Measurements from ENCODE around the gene INO80.
"Not testable (repeated sequence)": the region's sequence is repeated elsewhere in the genome, so short reads cannot be mapped to it uniquely, and the experiment has no call there.

Gene INO80

GRCh38 chr15:41116116-41116961 lies at the start of gene INO80:
Gene INO80 (minus strand): TSS chr15:41116280. CDS start chr15:41096310, 19,970 bp downstream.
- DNase-seq = peak; percentile 91

GRCh38 chr15:41161736-41162135 lies 45.7 kb upstream of the INO80 start:
- no peak for DNase-seq

GRCh38 chr15:41161336-41161735 lies 45.3 kb upstream of the INO80 start:
- no peak for DNase-seq

DNA sequence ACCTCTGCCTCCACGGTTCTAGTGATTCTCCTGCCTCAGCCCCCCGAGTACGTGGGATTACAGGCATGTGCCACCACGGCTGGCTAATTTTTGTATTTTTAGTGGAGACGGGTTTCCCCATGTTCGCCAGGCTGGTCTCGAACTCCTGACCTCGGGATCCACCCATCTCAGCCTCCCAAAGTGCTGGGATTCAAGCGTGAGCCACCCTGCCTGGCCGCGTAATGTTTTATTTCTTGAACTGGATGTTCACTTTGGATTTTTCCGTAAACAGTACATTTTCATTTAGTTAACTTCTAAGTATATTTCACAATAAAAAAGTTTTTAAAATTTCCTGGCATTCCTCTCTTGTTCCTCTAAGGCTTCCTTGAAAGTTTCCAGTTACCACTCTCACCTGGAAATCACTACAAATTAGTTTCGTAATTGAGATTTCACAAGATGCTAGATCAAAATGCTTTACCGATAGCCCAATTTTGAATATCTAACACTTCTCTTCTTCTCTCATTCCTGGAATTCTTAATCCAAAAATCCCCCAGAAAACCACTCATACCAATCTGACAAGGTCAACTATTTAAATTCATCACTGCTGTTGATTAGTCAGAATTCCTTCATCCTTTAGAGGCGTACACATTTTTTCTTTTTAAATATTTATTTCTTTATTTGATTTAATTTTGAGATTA lies 44.7 kb upstream of the INO80 start:
- no peak for DNase-seq

GRCh38 chr15:41154412-41154811 lies 38.3 kb upstream of the INO80 start:
- DNase-seq = no peak

DNA sequence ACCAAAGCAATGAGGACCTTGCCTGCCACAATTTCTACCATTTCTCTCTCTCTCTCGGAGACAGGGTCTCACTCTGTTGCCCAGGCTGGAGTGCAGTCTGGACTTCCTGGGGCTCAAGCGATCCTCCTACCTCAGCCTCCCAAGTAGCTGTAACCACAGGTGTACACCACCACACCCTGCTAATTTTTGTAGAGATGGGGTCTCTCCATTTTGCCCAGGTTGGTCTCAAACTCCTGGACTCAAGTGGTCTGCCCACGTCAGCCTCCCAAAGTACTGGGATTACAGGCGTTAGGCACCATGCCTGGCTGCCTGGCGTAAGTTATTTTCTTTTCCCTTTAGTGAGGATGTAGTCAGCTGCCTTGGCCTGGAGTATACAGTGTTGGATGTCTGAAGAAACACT lies 37.7 kb upstream of the INO80 start:
- no peak for DNase-seq

GRCh38 chr15:41151451-41152005 lies 35.4 kb upstream of the INO80 start:
- DNase-seq = no peak

DNA sequence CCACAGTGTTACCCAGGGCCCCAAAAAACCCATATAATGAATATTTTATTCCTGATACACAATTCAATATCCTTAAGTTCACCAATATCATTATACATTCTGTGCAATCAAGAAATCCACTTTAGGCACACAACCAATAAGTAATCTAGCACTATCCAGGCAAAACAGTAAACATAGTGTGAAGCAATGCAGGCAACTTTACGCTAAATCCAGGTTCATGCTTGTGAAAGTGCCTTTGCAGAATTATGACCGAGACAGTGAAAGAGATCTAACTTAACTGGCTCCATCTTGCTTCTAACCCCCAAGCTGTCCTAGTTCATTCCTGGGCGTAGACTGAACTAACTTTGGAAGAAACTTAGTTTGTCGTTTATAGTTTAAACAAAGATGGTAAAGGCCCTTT lies 34.2 kb upstream of the INO80 start:
- DNase-seq = no peak

DNA sequence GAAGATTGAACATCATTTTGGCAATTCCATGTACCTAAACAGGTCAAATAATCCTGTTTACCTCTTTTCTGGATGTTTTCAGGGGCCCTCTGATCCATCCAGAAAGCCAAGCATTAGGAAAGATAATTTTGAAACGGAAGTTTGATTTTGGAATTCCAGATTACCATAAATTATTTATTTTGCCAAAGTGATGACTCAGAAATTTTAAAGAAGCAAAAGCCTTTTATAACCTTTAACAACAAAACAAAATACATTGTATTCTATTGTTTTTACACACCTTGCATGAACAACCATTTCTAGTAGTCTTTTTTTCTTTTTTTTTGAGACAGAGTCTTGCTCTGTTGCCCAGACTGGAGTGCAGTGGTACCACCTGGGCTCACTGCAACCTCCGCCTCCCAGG lies 32.0 kb upstream of the INO80 start:
- no peak for DNase-seq

DNA sequence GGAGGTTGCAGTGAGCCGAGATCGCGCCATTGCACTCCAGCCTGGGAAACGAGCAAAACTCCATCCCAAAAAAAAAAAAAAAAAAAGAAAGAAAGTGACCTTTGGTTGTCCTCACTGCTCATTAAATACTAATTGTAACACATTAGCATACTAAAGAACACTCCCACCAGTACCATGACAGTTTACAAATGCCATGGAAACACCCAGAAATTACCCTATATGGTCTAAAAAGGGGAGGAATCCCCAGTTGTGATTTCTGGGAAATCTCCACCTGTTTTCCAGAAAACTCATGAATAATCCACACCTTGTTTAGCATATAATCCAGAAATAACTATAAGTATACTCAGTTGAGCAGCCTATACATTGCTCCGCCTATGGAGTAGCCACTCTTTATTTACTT lies 23.5 kb upstream of the INO80 start:
- DNase-seq = no peak

- not testable (repeated sequence) for DNase-seq
Measured at GRCh38 chr15:41139112-41139511, 23.0 kb upstream of the INO80 start.

DNA sequence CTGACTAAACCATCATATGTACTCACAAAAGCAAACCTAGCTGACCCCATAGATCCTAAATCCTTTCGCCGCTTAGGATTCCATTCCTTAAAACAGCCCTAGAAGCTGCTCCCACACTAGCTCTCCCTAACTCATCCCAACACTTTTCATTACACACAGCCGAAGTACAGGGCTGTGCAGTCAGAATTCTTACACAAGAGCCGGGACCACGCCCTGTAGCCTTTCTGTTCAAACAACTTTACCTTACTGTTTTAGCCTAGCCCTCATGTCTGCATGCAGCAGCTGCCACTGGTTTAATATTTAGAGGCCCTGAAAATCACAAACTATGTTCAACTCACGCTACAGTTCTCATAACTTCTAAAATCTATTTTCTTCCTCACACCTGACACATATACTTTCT lies 19.5 kb upstream of the INO80 start:
- not testable (repeated sequence) for DNase-seq

DNA sequence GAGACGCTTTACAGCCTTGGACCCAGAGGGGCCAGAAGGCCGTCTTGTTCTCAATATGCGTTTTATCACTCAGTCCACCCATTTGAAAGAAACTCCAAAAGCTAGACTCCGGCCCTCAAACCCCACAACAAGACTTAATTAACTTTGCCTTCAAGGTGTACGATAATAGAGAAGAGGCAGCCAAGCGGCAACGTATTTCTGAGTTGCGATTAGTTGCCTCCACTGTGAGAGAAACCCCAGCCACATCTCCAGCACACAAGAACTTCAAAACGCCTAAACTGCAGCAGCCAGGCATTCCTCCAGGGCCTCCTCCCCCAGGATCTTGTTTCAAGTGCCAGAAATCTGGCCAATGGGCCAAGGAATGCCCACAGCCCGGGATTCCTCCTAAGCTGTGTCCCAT lies 17.4 kb upstream of the INO80 start:
- no peak for DNase-seq

DNA sequence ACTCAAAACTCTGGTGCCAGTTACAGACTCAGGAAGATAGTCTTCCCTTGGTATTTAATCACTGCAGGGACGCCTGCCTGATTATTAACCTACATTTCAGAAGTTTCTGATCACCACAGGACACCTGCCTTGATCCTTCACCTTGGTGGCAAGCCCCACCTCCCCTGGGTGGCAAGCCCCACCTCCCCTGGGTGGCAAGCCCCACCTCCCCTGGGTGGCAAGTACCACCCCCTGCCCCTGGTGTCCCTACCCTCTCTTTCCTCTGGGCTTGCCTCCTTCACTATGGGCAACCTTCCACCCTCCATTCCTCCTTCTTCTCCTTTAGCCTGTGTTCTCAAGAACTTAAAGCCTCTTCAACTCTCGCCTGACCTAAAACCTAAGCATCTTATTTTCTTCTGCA lies 16.0 kb upstream of the INO80 start:
- not testable (repeated sequence) for DNase-seq

- no peak for DNase-seq
Measured at GRCh38 chr15:41128174-41128902, 12.3 kb upstream of the INO80 start.

- DNase-seq = no peak
Measured at GRCh38 chr15:41125931-41126642, 10.0 kb upstream of the INO80 start.

DNA sequence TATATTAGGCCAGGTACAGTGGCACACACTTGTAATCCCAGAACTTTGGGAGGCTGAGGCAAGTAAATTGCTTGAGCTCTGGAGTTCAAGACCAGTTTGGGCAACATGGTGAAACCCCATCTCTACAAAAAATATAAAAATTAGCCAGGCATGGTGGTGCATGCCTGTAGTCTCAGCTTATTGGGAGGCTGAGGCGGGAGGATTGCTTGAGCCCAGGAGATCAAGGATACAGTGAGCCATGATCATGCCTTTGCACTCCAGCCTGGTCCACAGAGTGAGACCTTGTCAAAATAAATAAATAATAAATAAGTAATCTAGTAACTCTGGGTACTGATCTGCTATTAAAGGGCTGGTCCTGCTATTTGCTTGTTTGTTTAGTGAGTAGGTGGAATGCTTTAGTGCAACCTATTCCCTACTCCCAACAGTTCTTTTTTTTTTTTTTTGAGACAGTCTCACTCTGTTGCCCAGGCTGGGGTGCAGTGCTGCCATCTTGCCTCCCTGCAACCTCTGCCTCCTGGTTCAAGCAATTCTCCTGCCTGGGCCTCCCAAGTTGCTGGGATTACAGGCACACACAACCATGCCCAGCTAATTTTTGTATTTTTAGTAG lies 9.1 kb upstream of the INO80 start:
- DNase-seq = no peak

- no peak for DNase-seq
Measured at GRCh38 chr15:41124058-41124457, 8.0 kb upstream of the INO80 start.

DNA sequence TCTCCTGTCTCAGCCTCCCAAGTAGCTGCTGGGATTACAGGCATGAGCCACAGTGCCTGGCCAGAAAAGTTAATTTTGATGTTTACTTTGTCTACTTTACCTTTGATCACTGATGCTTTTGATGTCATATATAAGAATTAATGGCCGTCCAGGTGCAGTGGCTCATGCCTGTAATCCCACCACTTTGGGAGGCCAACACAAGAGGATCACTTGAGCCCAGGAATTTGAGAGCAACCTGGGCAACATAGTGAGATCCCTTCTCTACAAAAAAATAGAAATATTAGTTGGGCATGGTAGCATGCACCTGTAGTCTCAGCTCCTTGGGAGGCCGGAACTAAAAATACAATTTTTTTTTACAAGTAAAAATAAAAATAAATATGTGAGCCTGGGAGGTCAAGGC lies 6.8 kb upstream of the INO80 start:
- DNase-seq = no peak

DNA sequence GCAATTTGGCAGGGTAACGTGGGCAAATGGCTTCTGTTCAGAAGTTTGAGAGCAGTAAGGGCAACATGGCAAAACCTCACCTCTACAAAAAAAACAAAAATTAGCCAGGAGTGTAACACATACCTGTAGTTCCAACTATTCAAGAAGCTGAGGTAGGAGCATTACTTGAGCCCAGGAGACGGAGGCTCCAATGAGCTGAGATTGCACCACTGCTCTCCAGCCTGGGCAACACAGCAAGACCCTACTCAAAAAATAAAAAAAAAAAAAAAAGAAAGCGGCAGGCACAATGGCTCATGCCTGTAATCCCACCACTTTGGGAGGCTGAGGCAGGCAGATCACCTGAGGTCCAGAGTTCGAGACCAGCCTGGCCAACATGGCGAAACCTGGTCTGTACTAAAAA lies 5.9 kb upstream of the INO80 start:
- DNase-seq = no peak

GRCh38 chr15:41116962-41117252 lies 827 bp upstream of the INO80 start:
- DNase-seq = no peak

GRCh38 chr15:41115652-41116115 lies 396 bp downstream of the INO80 start:
- peak; percentile 57 for DNase-seq
